ENCODE measurements around the gene RNU2-63P.
"Not testable (repeated sequence)": the region's sequence is repeated elsewhere in the genome, so short reads cannot be mapped to it uniquely, and the experiment has no call there.

The RNU2-63P gene

DNA sequence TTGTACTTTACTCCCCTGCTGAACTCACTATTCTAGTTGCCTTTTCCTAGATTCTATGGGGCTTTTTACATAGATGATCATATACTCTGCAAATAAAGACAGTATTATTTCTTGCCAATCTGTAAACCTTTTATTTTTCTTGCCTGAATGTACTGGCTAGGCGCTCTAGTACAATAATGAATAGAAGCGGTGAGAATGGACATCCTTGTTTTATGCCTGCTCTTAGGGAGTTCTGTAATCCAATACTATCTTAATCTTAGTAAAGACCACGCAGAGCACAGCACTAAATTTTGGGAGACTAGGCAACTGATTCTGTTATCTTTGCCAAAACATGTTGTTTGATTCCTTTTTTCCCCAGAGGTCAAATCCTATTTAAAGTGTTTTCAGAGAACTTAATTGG lies 32.2 kb upstream of the RNU2-63P start:
- TF ChIP-seq, protein P1, sequence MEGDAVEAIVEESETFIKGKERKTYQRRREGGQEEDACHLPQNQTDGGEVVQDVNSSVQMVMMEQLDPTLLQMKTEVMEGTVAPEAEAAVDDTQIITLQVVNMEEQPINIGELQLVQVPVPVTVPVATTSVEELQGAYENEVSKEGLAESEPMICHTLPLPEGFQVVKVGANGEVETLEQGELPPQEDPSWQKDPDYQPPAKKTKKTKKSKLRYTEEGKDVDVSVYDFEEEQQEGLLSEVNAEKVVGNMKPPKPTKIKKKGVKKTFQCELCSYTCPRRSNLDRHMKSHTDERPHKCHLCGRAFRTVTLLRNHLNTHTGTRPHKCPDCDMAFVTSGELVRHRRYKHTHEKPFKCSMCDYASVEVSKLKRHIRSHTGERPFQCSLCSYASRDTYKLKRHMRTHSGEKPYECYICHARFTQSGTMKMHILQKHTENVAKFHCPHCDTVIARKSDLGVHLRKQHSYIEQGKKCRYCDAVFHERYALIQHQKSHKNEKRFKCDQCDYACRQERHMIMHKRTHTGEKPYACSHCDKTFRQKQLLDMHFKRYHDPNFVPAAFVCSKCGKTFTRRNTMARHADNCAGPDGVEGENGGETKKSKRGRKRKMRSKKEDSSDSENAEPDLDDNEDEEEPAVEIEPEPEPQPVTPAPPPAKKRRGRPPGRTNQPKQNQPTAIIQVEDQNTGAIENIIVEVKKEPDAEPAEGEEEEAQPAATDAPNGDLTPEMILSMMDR (IDR thresholded peaks at IDR 0.05): no peak
- TF ChIP-seq ZFX (IDR thresholded peaks at IDR 0.05; ENCODE audit: borderline replicate concordance): no peak
- no peak overlapping the region for H3K27ac ChIP-seq

GRCh38 chr2:88045561-88045960 lies 29.2 kb upstream of the RNU2-63P start:
- H3K27ac ChIP-seq: not testable (repeated sequence)

GRCh38 chr2:88042476-88042875 lies 26.1 kb upstream of the RNU2-63P start:
- no peak for TF ChIP-seq ZFX (IDR thresholded peaks at IDR 0.05; ENCODE audit: borderline replicate concordance)
- TF ChIP-seq, protein P1 (IDR thresholded peaks at IDR 0.05): no peak

GRCh38 chr2:88038263-88039105 lies 22.1 kb upstream of the RNU2-63P start:
- TF ChIP-seq ZFX (IDR thresholded peaks at IDR 0.05; ENCODE audit: borderline replicate concordance): no peak
- TF ChIP-seq, protein P1 (IDR thresholded peaks at IDR 0.05): no peak
- H3K27ac ChIP-seq: no peak overlapping the region

More at GRCh38 chr2:88042476-88042875, 26.1 kb upstream of the RNU2-63P start:
- H3K27ac ChIP-seq: no peak overlapping the region

- no peak overlapping the region for H3K27ac ChIP-seq
- TF ChIP-seq, protein P1 (IDR thresholded peaks at IDR 0.05): no peak
- TF ChIP-seq ZFX (IDR thresholded peaks at IDR 0.05; ENCODE audit: borderline replicate concordance): no peak
Measured at GRCh38 chr2:88036606-88037005, 20.3 kb upstream of the RNU2-63P start.

- TF ChIP-seq ZFX (IDR thresholded peaks at IDR 0.05; ENCODE audit: borderline replicate concordance): no peak
- TF ChIP-seq, protein P1 (IDR thresholded peaks at IDR 0.05): no peak
- H3K27ac ChIP-seq: no peak overlapping the region
Measured at GRCh38 chr2:88036182-88036581, 19.8 kb upstream of the RNU2-63P start.

DNA sequence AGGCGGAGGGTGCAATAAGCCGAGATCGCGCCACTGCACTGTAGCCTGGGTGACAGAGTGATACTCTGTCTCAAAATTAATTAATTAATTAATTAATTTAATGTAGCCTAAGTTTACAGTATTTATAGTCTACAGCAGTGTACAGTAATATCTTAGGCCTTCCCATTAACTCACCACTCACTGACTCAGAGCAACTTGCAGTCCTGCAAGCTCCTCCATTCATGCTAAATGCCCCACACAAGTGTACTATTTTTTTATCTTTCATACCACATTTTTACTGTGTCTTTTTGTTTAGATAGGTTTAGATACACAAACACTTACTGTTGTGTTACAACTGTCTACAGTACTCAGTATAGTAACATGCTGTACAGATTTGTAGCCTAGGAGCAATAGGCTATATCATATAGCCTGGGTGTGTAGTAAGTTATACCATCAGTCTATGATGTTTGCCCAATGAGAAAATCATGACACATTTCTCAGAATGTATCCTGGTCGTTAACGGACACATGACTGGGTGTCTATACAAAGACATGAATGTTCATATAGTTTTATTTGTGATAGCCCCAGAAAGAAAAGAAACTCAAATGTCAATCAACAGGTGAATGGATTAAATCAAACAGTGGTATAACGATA lies 15.8 kb upstream of the RNU2-63P start:
- no peak overlapping the region for H3K27ac ChIP-seq
- no peak for TF ChIP-seq ZFX (IDR thresholded peaks at IDR 0.05; ENCODE audit: borderline replicate concordance)
- TF ChIP-seq, protein P1 (IDR thresholded peaks at IDR 0.05): no peak
